Karpas-422 (cell line): ENCODE measurements around the gene TEX52. TPM values are rescaled to one million over a fixed set of nuclear protein-coding genes. Genes with fewer than 3 reads are reported as not detected.

ENCODE experiments used
- DNase-seq: peaks from one replicate; pipeline ENCODE4 v3.0.0-alpha.2; 2015
- H2AFZ ChIP-seq: fragments of 200-600 bp; sonication (generic); 2 replicates; pipeline ENCODE4 v1.6.1; 2014; ENCODE audit warnings: antibody characterized with exemption, low read length, mixed read lengths
- H3K27ac ChIP-seq: fragments of 200-600 bp; sonication (generic); 2 replicates; pipeline ENCODE4 v1.5.1; 2014; ENCODE audit warnings: mild to moderate bottlenecking, low read length, moderate library complexity
- H3K27me3 ChIP-seq: fragments of 200-600 bp; sonication (generic); 2 replicates; pipeline ENCODE4 v1.6.1; 2014; ENCODE audit warnings: low read length, mixed read lengths
- H3K36me3 ChIP-seq: fragments of 200-600 bp; sonication (generic); 2 replicates; pipeline ENCODE4 v1.6.1; 2014; ENCODE audit warnings: low read length, mixed read lengths; ENCODE audit not compliant: insufficient read depth
- H3K4me1 ChIP-seq: fragments of 200-600 bp; sonication (generic); 2 replicates; pipeline ENCODE4 v1.6.1; 2014; ENCODE audit warnings: mild to moderate bottlenecking, low read length, mixed read lengths
- H3K4me2 ChIP-seq: fragments of 200-600 bp; sonication (generic); 2 replicates; pipeline ENCODE4 v1.6.1; 2014; ENCODE audit warnings: low read length, low read depth, mild to moderate bottlenecking; ENCODE audit not compliant: poor library complexity, severe bottlenecking
- H3K4me3 ChIP-seq: fragments of 200-600 bp; sonication (generic); 2 replicates; pipeline ENCODE4 v1.5.1; 2014; ENCODE audit warnings: mild to moderate bottlenecking, antibody characterized with exemption, low read length, mixed read lengths
- H3K79me2 ChIP-seq: fragments of 200-600 bp; sonication (generic); 2 replicates; pipeline ENCODE4 v1.6.1; 2014; ENCODE audit warnings: mild to moderate bottlenecking, low read length, mixed read lengths
- H3K9ac ChIP-seq: fragments of 200-600 bp; sonication (generic); 2 replicates; pipeline ENCODE4 v1.6.0; 2014; ENCODE audit warnings: low read length
- H3K9me2 ChIP-seq: fragments of 200-600 bp; sonication (generic), shearing (Covaris generic); replicated peaks from 2 replicates; pipeline ENCODE4 v1.6.0; 2014; ENCODE audit warnings: mild to moderate bottlenecking, low read length, moderate library complexity; ENCODE audit not compliant: insufficient read depth
- H3K9me3 ChIP-seq: fragments of 300-700, 200-600 bp; sonication (generic); 2 replicates; pipeline ENCODE4 v1.6.1; 2014; ENCODE audit warnings: low read length, mixed read lengths
- H4K20me1 ChIP-seq: fragments of 200-600 bp; sonication (generic); 2 replicates; pipeline ENCODE4 v1.6.1; 2014; ENCODE audit warnings: mild to moderate bottlenecking, antibody characterized with exemption, low read length, low read depth; ENCODE audit not compliant: insufficient read depth
- total RNA-seq: library from RNA; depleted of rRNA; stranded (reverse); fragments of >200 nt; shearing (Covaris generic); gene quantifications from 2 replicates; pipeline ENCODE4 v1.2.3, GENCODE V29; 2014; ENCODE audit warnings: low replicate concordance; rRNA removed

Gene TEX52
- total RNA-seq, 1 experiment from 2014 or later: not detected

- H3K4me1 ChIP-seq: no peaks in the 10 kb centered on the region
- H3K9me3 ChIP-seq: no peaks in the 10 kb centered on the region
- H2AFZ ChIP-seq: no peak overlapping the region
- H3K27me3 ChIP-seq: no peaks in the 10 kb centered on the region
- H3K4me2 ChIP-seq: no peak overlapping the region
- no peaks in the 10 kb centered on the region for H3K79me2 ChIP-seq
- peaks cover 3% of the 10 kb centered on the region; the same call in 1 of the 2 replicates for H4K20me1 ChIP-seq
- H3K27ac ChIP-seq: no peak overlapping the region
- no peak for DNase-seq
- no peak overlapping the region for H3K4me3 ChIP-seq
- no peaks in the 10 kb centered on the region for H3K9me2 ChIP-seq
- peaks cover 53% of the 10 kb centered on the region for H3K36me3 ChIP-seq
- no peak overlapping the region for H3K9ac ChIP-seq
Observed at GRCh38 chr12:2805143-2805520, 51.7 kb downstream of the TEX52 start.

GRCh38 chr12:2804393-2805142 lies 52.3 kb downstream of the TEX52 start:
- Histone ChIP-seq H3K4me1 (no peaks in the 10 kb centered on the region), H2AFZ (no peak overlapping the region), H3K9me3 (no peaks in the 10 kb centered on the region), H3K27me3 (no peaks in the 10 kb centered on the region), H3K9ac (no peak overlapping the region), H3K4me3 (no peak overlapping the region), H4K20me1 (peaks cover 5% of the 10 kb centered on the region), H3K79me2 (0 out of 2 replicates have a peak, but pooled peaks cover 2% of the 10 kb centered on the region), H3K4me2 (no peak overlapping the region), H3K9me2 (no peaks in the 10 kb centered on the region), H3K27ac (no peak overlapping the region), H3K36me3 (peaks cover 58% of the 10 kb centered on the region)
- no peak for DNase-seq

- Histone ChIP-seq H3K36me3 (peaks cover 65% of the 10 kb centered on the region), H2AFZ (no peak overlapping the region), H3K4me1 (no peaks in the 10 kb centered on the region), H3K79me2 (peaks cover 10% of the 10 kb centered on the region), H3K9ac (no peak overlapping the region), H4K20me1 (peaks cover 8% of the 10 kb centered on the region), H3K4me2 (no peak overlapping the region), H3K27me3 (no peaks in the 10 kb centered on the region), H3K9me2 (no peaks in the 10 kb centered on the region), H3K27ac (no peak overlapping the region), H3K9me3 (no peaks in the 10 kb centered on the region), H3K4me3 (no peak overlapping the region)
- DNase-seq: no peak
Observed at GRCh38 chr12:2803635-2804392, 53.0 kb downstream of the TEX52 start.

- H3K9me3 ChIP-seq: no peaks in the 10 kb centered on the region
- no peak overlapping the region for H3K9ac ChIP-seq
- H3K4me1 ChIP-seq: peaks cover 12% of the 10 kb centered on the region
- H3K79me2 ChIP-seq: peaks cover 36% of the 10 kb centered on the region
- peaks cover 91% of the 10 kb centered on the region for H3K36me3 ChIP-seq
- no peak for DNase-seq
- H3K27ac ChIP-seq: no peak overlapping the region
- no peak overlapping the region for H3K4me2 ChIP-seq
- H2AFZ ChIP-seq: no peak overlapping the region
- H3K4me3 ChIP-seq: no peak overlapping the region
- peaks cover 32% of the 10 kb centered on the region for H4K20me1 ChIP-seq
- H3K9me2 ChIP-seq: no peaks in the 10 kb centered on the region
- no peaks in the 10 kb centered on the region for H3K27me3 ChIP-seq
Observed at GRCh38 chr12:2801044-2801783, 55.6 kb downstream of the TEX52 start.

GRCh38 chr12:2800046-2800570 lies 56.7 kb downstream of the TEX52 start:
- Histone ChIP-seq H3K4me1 (peaks cover 14% of the 10 kb centered on the region), H3K9ac (no peak overlapping the region), H3K27me3 (no peaks in the 10 kb centered on the region), H3K36me3 (peaks cover 83% of the 10 kb centered on the region), H3K27ac (no peak overlapping the region), H3K4me2 (no peak overlapping the region), H3K9me3 (no peaks in the 10 kb centered on the region), H3K79me2 (peaks cover 44% of the 10 kb centered on the region), H4K20me1 (peaks cover 37% of the 10 kb centered on the region), H3K4me3 (no peak overlapping the region), H2AFZ (no peak overlapping the region), H3K9me2 (no peaks in the 10 kb centered on the region)
- DNase-seq: no peak

Other genes with a start within 250 kb of the TEX52 start
- gene FKBP4, start 62.1 kb downstream of the TEX52 start, total RNA-seq: 76.7 and 98.3 TPM in 2 replicates
- 31.9 and 54.5 TPM in 2 replicates for gene ITFG2, start 44.4 kb downstream of the TEX52 start, total RNA-seq
- gene NRIP2, start 22.0 kb downstream of the TEX52 start, total RNA-seq: not detected in 2 replicates
- 15.4 and 20.8 TPM in 2 replicates for gene FOXM1, start 20.1 kb upstream of the TEX52 start, total RNA-seq
- 34.8 and 45.6 TPM in 2 replicates for gene RHNO1, start 20.2 kb upstream of the TEX52 start, total RNA-seq
- 11.7 and 14.1 TPM in 2 replicates for gene TULP3, start 33.9 kb upstream of the TEX52 start, total RNA-seq
- gene TEAD4, start 102.4 kb upstream of the TEX52 start, total RNA-seq: not detected in 2 replicates
- 0.25 and 2.0 TPM in 2 replicates for gene TSPAN9, start 220.3 kb upstream of the TEX52 start, total RNA-seq